PC-9 (cell line): ENCODE measurements around the gene GALNT10. TPM values are rescaled to one million over a fixed set of nuclear protein-coding genes. Genes with fewer than 3 reads are reported as not detected.

ENCODE experiments used
- BruUV-seq: library from RNA; stranded (reverse); fragments of 400-500 nt; replicated peaks from 2 replicates; lab custom pipeline; 2021; lab: Mats Ljungman, UMichigan
- CTCF ChIA-PET: fragments of 300-600 bp; sonication (Branson Sonifier 250); formaldehyde crosslinking; loops from one replicate; lab custom pipeline; 2022; ENCODE audit warnings: antibody characterized with exemption; lab: Charles Lee
- POLR2A ChIA-PET: fragments of 300-600 bp; sonication (Branson Sonifier 250); formaldehyde crosslinking; loops from one replicate; lab custom pipeline; 2022; ENCODE audit warnings: antibody characterized with exemption; ENCODE audit not compliant: unreplicated experiment; lab: Charles Lee
- DNase-seq, 2 experiments: peaks; one replicate each; pipeline versions ENCODE4 v3.0.0 to v3.0.0-alpha.2; 2015 to 2022; ENCODE audit warnings: mixed read lengths in 1 of 2
- H2AFZ ChIP-seq: fragments of 200-600 bp; sonication (generic); 2 replicates; pipeline ENCODE4 v1.8.1; 2017; ENCODE audit warnings: antibody characterized with exemption
- H3F3A ChIP-seq: fragments of 200-600 bp; sonication (generic); 2 replicates; pipeline ENCODE4 v1.8.1; 2017; ENCODE audit warnings: antibody characterized with exemption, mild to moderate bottlenecking, low read depth; ENCODE audit not compliant: insufficient read depth
- H3K27ac ChIP-seq: fragments of 200-600 bp; sonication (generic); 2 replicates; pipeline ENCODE4 v1.6.1; 2016; ENCODE audit warnings: mixed run types
- H3K27me3 ChIP-seq: fragments of 200-600 bp; sonication (generic); 2 replicates; pipeline ENCODE4 v1.6.1; 2016; ENCODE audit warnings: low read depth, mixed run types; ENCODE audit not compliant: insufficient read depth
- H3K36me3 ChIP-seq: fragments of 200-600 bp; sonication (generic); 2 replicates; pipeline ENCODE4 v1.6.1; 2016; ENCODE audit warnings: low read depth, mixed run types
- H3K4me1 ChIP-seq: fragments of 200-600 bp; sonication (generic); replicated peaks from 2 replicates; pipeline ENCODE4 v1.6.1; 2016; ENCODE audit warnings: mixed run types; ENCODE audit not compliant: insufficient read depth
- H3K4me2 ChIP-seq: fragments of 200-600 bp; sonication (generic); 2 replicates; pipeline ENCODE4 v1.6.1; 2017; ENCODE audit warnings: mixed run types
- H3K4me3 ChIP-seq: fragments of 200-600 bp; sonication (generic); 2 replicates; pipeline ENCODE4 v1.6.1; 2016; ENCODE audit warnings: mixed run types
- H3K79me2 ChIP-seq: fragments of 200-600 bp; sonication (generic); 2 replicates; pipeline ENCODE4 v1.6.1; 2017; ENCODE audit warnings: low read depth, mixed run types
- H3K9me2 ChIP-seq: fragments of 200-600 bp; sonication (generic); 2 replicates; pipeline ENCODE4 v1.8.1; 2017; ENCODE audit warnings: mild to moderate bottlenecking; ENCODE audit not compliant: insufficient read depth
- H3K9me3 ChIP-seq: fragments of 200-600 bp; sonication (generic); 2 replicates; pipeline ENCODE4 v1.8.1; 2016; ENCODE audit warnings: low read depth; ENCODE audit not compliant: insufficient read depth
- H4K20me1 ChIP-seq: fragments of 200-600 bp; sonication (generic); 2 replicates; pipeline ENCODE4 v1.8.1; 2017; ENCODE audit not compliant: insufficient read depth
- EZH2 ChIP-seq: fragments of 200-600 bp; sonication (generic); IDR thresholded peaks from 2 replicates; pipeline ENCODE4 v1.8.0; 2017; ENCODE audit warnings: antibody characterized with exemption, low read depth
- intact Hi-C: fragments of 100-400 bp; cut with micrococcal nuclease; formaldehyde crosslinking; loops from one replicate; pipeline ENCODE4 v1.10.0; 2022; ENCODE audit not compliant: unreplicated experiment
- total RNA-seq: library from RNA; stranded (reverse); gene quantifications from 2 replicates; pipeline ENCODE4 v1.2.3, GENCODE V29; 2021
- TF ChIP-seq, protein P1 (sequence below): fragments of 200-600 bp; sonication (generic); conservative IDR thresholded peaks from 2 replicates; pipeline ENCODE4 v1.6.1; 2017; ENCODE audit warnings: mixed run types, antibody characterized with exemption, mild to moderate bottlenecking, moderate library complexity

GALNT10 gene
- total RNA-seq, 1 experiment from 2014 or later: 101 TPM

DNA sequence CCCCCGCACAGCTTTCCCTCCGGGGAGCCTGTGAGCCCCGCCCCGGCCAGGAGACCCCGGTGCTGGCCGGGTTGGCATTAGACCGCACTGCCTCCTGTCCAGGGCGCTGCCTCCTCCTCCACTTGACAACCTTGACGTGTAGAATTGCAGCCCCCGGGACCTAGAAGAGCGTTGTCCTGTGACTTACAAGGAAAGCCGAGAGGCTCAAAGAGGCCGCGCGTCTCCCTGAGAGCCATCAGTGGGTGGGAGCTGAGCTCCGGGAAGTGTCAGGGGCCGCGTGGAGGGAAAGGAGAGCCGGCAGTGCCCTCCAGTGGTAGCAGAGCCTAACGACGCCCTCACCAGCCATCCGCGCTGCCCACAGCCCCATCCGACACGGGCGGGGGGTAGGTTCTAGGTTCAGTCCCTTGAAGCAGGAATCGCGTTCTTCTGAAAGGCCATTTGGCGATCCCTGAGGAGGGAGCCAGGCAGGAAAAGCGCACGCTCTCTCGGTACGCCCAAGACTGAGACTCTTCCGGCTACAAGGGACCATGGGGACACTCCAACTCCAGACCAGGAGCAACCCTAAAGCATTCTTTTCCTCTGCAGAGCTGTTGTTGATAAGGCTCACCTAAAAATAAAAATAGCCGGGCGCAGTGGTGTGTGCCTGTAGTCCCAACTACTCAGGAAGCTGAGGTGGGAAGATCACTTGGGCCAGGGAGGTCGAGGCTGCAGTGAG lies 214.7 kb downstream of the GALNT10 start:
- Histone ChIP-seq H3K27ac (no peak overlapping the region), H3K9me3 (no peaks in the 10 kb centered on the region), H4K20me1 (no peaks in the 10 kb centered on the region), H3K27me3 (no peaks in the 10 kb centered on the region), H3K9me2 (no peaks in the 10 kb centered on the region), H3K4me3 (no peak overlapping the region), H3F3A (no peaks in the 10 kb centered on the region), H3K36me3 (0 out of 2 replicates have a peak, but pooled peaks cover 12% of the 10 kb centered on the region), H3K79me2 (no peaks in the 10 kb centered on the region), H3K4me1 (no peaks in the 10 kb centered on the region), H2AFZ (no peak overlapping the region), H3K4me2 (no peak overlapping the region)
- POLR2A ChIA-PET: interaction anchor here (0.7 kb wide), 1 partner anchor 363 kb away, joined by 9 read pairs; no protein-coding TSS in a partner anchor
- DNase-seq: peak in 1 of 2 experiments; percentile 23
- CTCF ChIA-PET: interaction anchor here (0.7 kb wide), 1 partner anchor 184 kb away, joined by 3 read pairs; no protein-coding TSS in a partner anchor
- no TSS peak for BruUV-seq
- TF ChIP-seq, protein P1, sequence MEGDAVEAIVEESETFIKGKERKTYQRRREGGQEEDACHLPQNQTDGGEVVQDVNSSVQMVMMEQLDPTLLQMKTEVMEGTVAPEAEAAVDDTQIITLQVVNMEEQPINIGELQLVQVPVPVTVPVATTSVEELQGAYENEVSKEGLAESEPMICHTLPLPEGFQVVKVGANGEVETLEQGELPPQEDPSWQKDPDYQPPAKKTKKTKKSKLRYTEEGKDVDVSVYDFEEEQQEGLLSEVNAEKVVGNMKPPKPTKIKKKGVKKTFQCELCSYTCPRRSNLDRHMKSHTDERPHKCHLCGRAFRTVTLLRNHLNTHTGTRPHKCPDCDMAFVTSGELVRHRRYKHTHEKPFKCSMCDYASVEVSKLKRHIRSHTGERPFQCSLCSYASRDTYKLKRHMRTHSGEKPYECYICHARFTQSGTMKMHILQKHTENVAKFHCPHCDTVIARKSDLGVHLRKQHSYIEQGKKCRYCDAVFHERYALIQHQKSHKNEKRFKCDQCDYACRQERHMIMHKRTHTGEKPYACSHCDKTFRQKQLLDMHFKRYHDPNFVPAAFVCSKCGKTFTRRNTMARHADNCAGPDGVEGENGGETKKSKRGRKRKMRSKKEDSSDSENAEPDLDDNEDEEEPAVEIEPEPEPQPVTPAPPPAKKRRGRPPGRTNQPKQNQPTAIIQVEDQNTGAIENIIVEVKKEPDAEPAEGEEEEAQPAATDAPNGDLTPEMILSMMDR: peak; percentile 61
- no peak for TF ChIP-seq EZH2
- intact Hi-C loops: loop anchor here (1.0 kb wide), 1 partner anchor 333 kb away; no protein-coding TSS in a partner anchor

GRCh38 chr5:154406231-154406630 lies 215.7 kb downstream of the GALNT10 start:
- no TSS peak for BruUV-seq
- no peaks in the 10 kb centered on the region for H3K27me3 ChIP-seq
- H3K36me3 ChIP-seq: 0 out of 2 replicates have a peak, but pooled peaks cover 12% of the 10 kb centered on the region
- no peak overlapping the region for H2AFZ ChIP-seq
- H3K27ac ChIP-seq: no peak overlapping the region
- intact Hi-C loops: no loop called here
- H3K4me3 ChIP-seq: no peak overlapping the region
- CTCF ChIA-PET: no interaction called here
- H3K9me3 ChIP-seq: no peaks in the 10 kb centered on the region
- H4K20me1 ChIP-seq: no peaks in the 10 kb centered on the region
- H3K4me2 ChIP-seq: no peak overlapping the region
- POLR2A ChIA-PET: interaction anchor here (0.7 kb wide), 1 partner anchor 362 kb away, joined by 9 read pairs; no protein-coding TSS in a partner anchor
- H3K79me2 ChIP-seq: no peaks in the 10 kb centered on the region
- TF ChIP-seq, protein P1: no peak
- no peak for TF ChIP-seq EZH2
- H3F3A ChIP-seq: no peaks in the 10 kb centered on the region
- DNase-seq: peak in 1 of 2 experiments; percentile 56
- H3K4me1 ChIP-seq: no peaks in the 10 kb centered on the region
- no peaks in the 10 kb centered on the region for H3K9me2 ChIP-seq

- 0 out of 2 replicates have a peak, but pooled peaks cover 12% of the 10 kb centered on the region for H3K36me3 ChIP-seq
- H3K4me2 ChIP-seq: no peak overlapping the region
- no peaks in the 10 kb centered on the region for H4K20me1 ChIP-seq
- TF ChIP-seq, protein P1: no peak
- no peak for TF ChIP-seq EZH2
- H3K4me3 ChIP-seq: no peak overlapping the region
- intact Hi-C loops: no loop called here
- no peaks in the 10 kb centered on the region for H3F3A ChIP-seq
- H3K9me2 ChIP-seq: no peaks in the 10 kb centered on the region
- no peaks in the 10 kb centered on the region for H3K27me3 ChIP-seq
- BruUV-seq: no TSS peak
- no peaks in the 10 kb centered on the region for H3K4me1 ChIP-seq
- H3K79me2 ChIP-seq: no peaks in the 10 kb centered on the region
- no peak overlapping the region for H2AFZ ChIP-seq
- no peaks in the 10 kb centered on the region for H3K9me3 ChIP-seq
- CTCF ChIA-PET: no interaction called here
- DNase-seq: no peak
- POLR2A ChIA-PET: no interaction called here
- H3K27ac ChIP-seq: no peak overlapping the region
Measured at GRCh38 chr5:154406826-154407225, 216.3 kb downstream of the GALNT10 start.
